H1 (cell line): ENCODE measurements around the gene JOSD1. TPM values are rescaled to one million over a fixed set of nuclear protein-coding genes. Genes with fewer than 3 reads are reported as not detected.

ENCODE experiments used
- CTCF ChIA-PET: fragments of 300-600 bp; sonication (Branson Sonifier 250); formaldehyde crosslinking; loops from one replicate; lab custom pipeline; 2021; ENCODE audit not compliant: partially characterized antibody; lab: Charles Lee
- POLR2A ChIA-PET: fragments of 300-600 bp; sonication (Branson Sonifier 250); formaldehyde crosslinking; loops from one replicate; lab custom pipeline; 2021; ENCODE audit warnings: inconsistent platforms; ENCODE audit not compliant: partially characterized antibody; lab: Charles Lee
- DNase-seq, 2 experiments: peaks; one replicate each; pipeline versions ENCODE4 v3.0.0 to v3.0.0-alpha.2; 2010 to 2022; ENCODE audit warnings: low spot score in 2 of 2, low read depth in 1 of 2, mixed read lengths in 1 of 2
- FAIRE-seq: peaks from 2 replicates; lab custom pipeline; 2011; peaks lifted over from hg19 to GRCh38; lab: Jason Lieb, UNC
- H2AFZ ChIP-seq: 2 replicates; pipeline ENCODE4 v1.8.1; 2012; ENCODE audit warnings: low read length, inconsistent platforms
- H2AK5ac ChIP-seq: 2 replicates; pipeline ENCODE4 v1.6.1; 2013; ENCODE audit warnings: low read depth, low read length
- H2BK120ac ChIP-seq: replicated peaks from 2 replicates; pipeline ENCODE3; 2013; ENCODE audit warnings: low read depth, low read length, inconsistent platforms
- H2BK12ac ChIP-seq: 2 replicates; pipeline ENCODE4 v1.6.1; 2013; ENCODE audit warnings: low read depth, low read length
- H2BK15ac ChIP-seq: 2 replicates; pipeline ENCODE4 v1.6.1; 2013; ENCODE audit warnings: low read length
- H2BK20ac ChIP-seq: 2 replicates; pipeline ENCODE4 v1.6.1; 2013; ENCODE audit warnings: low read length
- H2BK5ac ChIP-seq: 2 replicates; pipeline ENCODE4 v1.6.1; 2013; ENCODE audit warnings: low read depth, low read length
- H3K14ac ChIP-seq: 2 replicates; pipeline ENCODE4 v1.6.1; 2013; ENCODE audit warnings: inconsistent platforms; ENCODE audit not compliant: insufficient read length
- H3K18ac ChIP-seq: 2 replicates; pipeline ENCODE4 v1.6.1; 2013; ENCODE audit warnings: low read length; ENCODE audit errors: extremely low read depth
- H3K23ac ChIP-seq: 2 replicates; pipeline ENCODE4 v1.6.1; 2013; ENCODE audit warnings: inconsistent platforms; ENCODE audit not compliant: insufficient read length
- H3K23me2 ChIP-seq: 2 replicates; pipeline ENCODE4 v1.6.1; 2013; ENCODE audit warnings: low read depth, low read length
- H3K27ac ChIP-seq: 2 replicates; pipeline ENCODE4 v1.6.1; 2011; ENCODE audit warnings: low read depth, low read length, inconsistent platforms
- H3K27me3 ChIP-seq, 4 experiments: replicated peaks in 1 of 4; 1 replicate in 1 of 4; 2 replicates in 3 of 4; pipeline versions ENCODE4 v1.6.1 to v1.8.1; 2011 to 2013; ENCODE audit warnings: low read length in 3 of 4, mild to moderate bottlenecking in 3 of 4, inconsistent platforms in 2 of 4, mixed read lengths in 2 of 4, moderate library complexity in 1 of 4; ENCODE audit not compliant: control insufficient read depth in 3 of 4, insufficient read depth in 3 of 4; ENCODE audit errors: extremely low read depth in 1 of 4
- H3K36me3 ChIP-seq, 4 experiments: 2 replicates each; pipeline versions ENCODE4 v1.6.1 to v1.8.1; 2011 to 2013; ENCODE audit warnings: mild to moderate bottlenecking in 4 of 4, low read length in 3 of 4, moderate library complexity in 2 of 4, control low read depth in 1 of 4, inconsistent platforms in 1 of 4; ENCODE audit not compliant: insufficient read depth in 4 of 4, control insufficient read depth in 2 of 4
- H3K4ac ChIP-seq: replicated peaks from 2 replicates; pipeline ENCODE3; 2013; ENCODE audit warnings: low read length, low read depth, mixed read lengths, inconsistent platforms; ENCODE audit not compliant: insufficient read length
- H3K4me1 ChIP-seq, 4 experiments: replicated peaks in 1 of 4; 1 replicate in 1 of 4; 2 replicates in 3 of 4; pipeline versions ENCODE4 v1.6.1 to v1.8.1; 2011 to 2013; ENCODE audit warnings: low read length in 3 of 4, inconsistent platforms in 2 of 4, mixed read lengths in 1 of 4; ENCODE audit not compliant: insufficient read depth in 4 of 4, control insufficient read depth in 3 of 4
- H3K4me2 ChIP-seq, 2 experiments: 2 replicates each; pipeline versions ENCODE4 v1.6.1 to v1.8.1; 2011 to 2013; ENCODE audit warnings: low read depth in 2 of 2, low read length in 2 of 2, control low read depth in 1 of 2, inconsistent platforms in 1 of 2, mild to moderate bottlenecking in 1 of 2; ENCODE audit not compliant: insufficient read depth in 1 of 2
- H3K4me3 ChIP-seq, 4 experiments: fragments of 200-600, 300-600 bp in 1 of 4; sonication (generic), shearing (Covaris generic), sonication (Bioruptor Twin) in 1 of 4; 2 replicates each; pipeline versions ENCODE4 v1.5.1 to v1.8.1; 2011 to 2016; ENCODE audit warnings: low read length in 4 of 4, low read depth in 3 of 4, control low read depth in 2 of 4, inconsistent platforms in 2 of 4, mild to moderate bottlenecking in 2 of 4, mixed read lengths in 1 of 4, moderate library complexity in 1 of 4; ENCODE audit not compliant: insufficient read depth in 2 of 4; ENCODE audit errors: extremely low read depth in 1 of 4
- H3K56ac ChIP-seq: replicated peaks from 2 replicates; pipeline ENCODE3; 2013; ENCODE audit warnings: low read depth, mild to moderate bottlenecking, mixed read lengths, low read length, inconsistent platforms; ENCODE audit not compliant: insufficient read length
- H3K79me1 ChIP-seq: 2 replicates; pipeline ENCODE4 v1.6.1; 2013; ENCODE audit warnings: low read depth, low read length, control low read depth
- H3K79me2 ChIP-seq, 2 experiments: 2 replicates each; pipeline versions ENCODE4 v1.6.1 to v1.8.1; 2012 to 2013; ENCODE audit warnings: low read length in 2 of 2, mild to moderate bottlenecking in 2 of 2, inconsistent platforms in 1 of 2; ENCODE audit not compliant: insufficient read depth in 2 of 2, control insufficient read depth in 1 of 2
- H3K9ac ChIP-seq, 4 experiments: replicated peaks in 1 of 4; 1 replicate in 1 of 4; 2 replicates in 3 of 4; pipeline versions ENCODE4 v1.6.1 to v1.8.1; 2011 to 2013; ENCODE audit warnings: low read depth in 3 of 4, low read length in 3 of 4, control low read depth in 2 of 4, mild to moderate bottlenecking in 2 of 4, moderate library complexity in 2 of 4, inconsistent platforms in 1 of 4; ENCODE audit errors: extremely low read depth in 1 of 4
- H3K9me3 ChIP-seq, 2 experiments: 2 replicates each; pipeline versions ENCODE4 v1.6.1 to v1.8.1; 2012 to 2013; ENCODE audit warnings: mild to moderate bottlenecking in 2 of 2, moderate library complexity in 2 of 2, control low read depth in 1 of 2, inconsistent platforms in 1 of 2, low read depth in 1 of 2, low read length in 1 of 2, mixed read lengths in 1 of 2; ENCODE audit not compliant: insufficient read depth in 2 of 2
- H4K20me1 ChIP-seq, 2 experiments: replicated peaks in 1 of 2; 2 replicates each; pipeline versions ENCODE3 to v1.8.1; 2011 to 2013; ENCODE audit warnings: inconsistent platforms in 2 of 2, low read length in 2 of 2, mild to moderate bottlenecking in 1 of 2; ENCODE audit not compliant: insufficient read depth in 2 of 2, control insufficient read depth in 1 of 2
- H4K5ac ChIP-seq: 2 replicates; pipeline ENCODE4 v1.6.1; 2013; ENCODE audit warnings: low read length, low read depth, mixed read lengths, inconsistent platforms; ENCODE audit not compliant: insufficient read length
- H4K8ac ChIP-seq: 2 replicates; pipeline ENCODE4 v1.8.0; 2013; ENCODE audit warnings: mild to moderate bottlenecking, moderate library complexity, low read length, inconsistent platforms; ENCODE audit not compliant: insufficient read depth; ENCODE audit errors: extremely low read depth
- H4K91ac ChIP-seq: replicated peaks from 2 replicates; pipeline ENCODE3; 2013; ENCODE audit warnings: low read length, mixed read lengths, inconsistent platforms; ENCODE audit not compliant: insufficient read length
- ATF3 ChIP-seq: IDR thresholded peaks from 2 replicates; pipeline ENCODE4 v1.6.1; 2011; ENCODE audit warnings: low read depth, mild to moderate bottlenecking, low read length; ENCODE audit not compliant: insufficient read depth
- CBX5 ChIP-seq: fragments of 300-800, 300-1000 bp; sonication (generic); IDR thresholded peaks from 2 replicates; pipeline ENCODE4 v1.7.1; 2016; ENCODE audit warnings: antibody characterized with exemption, low read length, low read depth
- EZH2 ChIP-seq: fragments of 200-600 bp; sonication (generic); IDR thresholded peaks from 2 replicates; pipeline ENCODE4 v1.7.1; 2012; ENCODE audit warnings: low read depth, mild to moderate bottlenecking, moderate library complexity, low read length, inconsistent platforms; ENCODE audit not compliant: severe bottlenecking
- FOSL1 ChIP-seq: IDR thresholded peaks from 2 replicates; pipeline ENCODE4 v1.6.1; 2011; ENCODE audit warnings: mild to moderate bottlenecking, low read depth, low read length, moderate library complexity; ENCODE audit not compliant: insufficient read depth
- GABPA ChIP-seq: IDR thresholded peaks from 2 replicates; pipeline ENCODE4 v1.6.1; 2011; ENCODE audit warnings: mild to moderate bottlenecking, low read length, moderate library complexity, borderline replicate concordance; ENCODE audit not compliant: insufficient read depth
- GTF2F1 ChIP-seq: IDR thresholded peaks from 2 replicates; pipeline ENCODE4 v1.6.1; 2012; ENCODE audit warnings: low read depth, low read length, improper control_type of control experiment, borderline replicate concordance
- MAFK ChIP-seq: IDR thresholded peaks from 2 replicates; pipeline ENCODE4 v1.6.1; 2012; ENCODE audit warnings: low read depth, mild to moderate bottlenecking, improper control_type of control experiment, low read length
- NANOG ChIP-seq: IDR thresholded peaks from 2 replicates; pipeline ENCODE4 v1.6.1; 2011; ENCODE audit warnings: low read length, low read depth, mild to moderate bottlenecking, inconsistent platforms; ENCODE audit not compliant: insufficient read depth, poor library complexity, severe bottlenecking
- PHF8 ChIP-seq: fragments of 200-600 bp; sonication (generic); conservative IDR thresholded peaks from 2 replicates; pipeline ENCODE4 v1.7.1; 2012; ENCODE audit warnings: low read depth, mild to moderate bottlenecking, inconsistent platforms, low read length, moderate library complexity
- SIN3A ChIP-seq, 2 experiments: IDR thresholded peaks in 1 of 2; conservative IDR thresholded peaks in 1 of 2; 2 replicates each; pipeline ENCODE4 v1.6.1; 2011 to 2012; ENCODE audit warnings: low read length in 2 of 2, improper control_type of control experiment in 1 of 2, low read depth in 1 of 2, mild to moderate bottlenecking in 1 of 2
- TAF7 ChIP-seq: optimal IDR thresholded peaks from 2 replicates; pipeline ENCODE3; 2011; ENCODE audit warnings: low read depth, mild to moderate bottlenecking, inconsistent platforms, low read length, moderate library complexity, borderline replicate concordance
- YY1 ChIP-seq: IDR thresholded peaks from 2 replicates; pipeline ENCODE4 v1.6.1; 2011; ENCODE audit warnings: low read depth, mild to moderate bottlenecking, low read length
- ZNF274 ChIP-seq: IDR thresholded peaks from 2 replicates; pipeline ENCODE4 v1.7.0; 2012; ENCODE audit warnings: low read length, borderline replicate concordance; ENCODE audit errors: extremely low read depth
- WGBS, 2 experiments: shearing (Covaris generic) in 1 of 2; methylation state at CpG; one replicate each; pipeline versions ENCODE4 v1.1.6 to v1.1.7; 2013 to 2015; ENCODE audit warnings: low lambda C conversion rate in 2 of 2, mixed read lengths in 2 of 2, inconsistent platforms in 1 of 2, low coverage in 1 of 2, missing lambda C conversion rate in 1 of 2; ENCODE audit not compliant: insufficient replicate concordance in 2 of 2, insufficient coverage in 1 of 2, insufficient read length in 1 of 2; ENCODE audit errors: extremely low coverage in 1 of 2, missing lambda C conversion rate in 1 of 2; 5-methylcytosine and 5-hydroxymethylcytosine counted together
- polyA plus RNA-seq, 7 experiments: library from polyadenylated mRNA; depleted of rRNA in 3 of 7; stranded (reverse) in 5 of 7; unstranded in 2 of 7; fragments of >200 nt in 5 of 7; fragments of 200-250 nt in 2 of 7; gene quantifications; 1 replicate in 5 of 7; 2 replicates in 1 of 7; 4 replicates in 1 of 7; pipeline versions ENCODE4 v1.2.1 to v1.2.3, GENCODE V29; 2011 to 2013; ENCODE audit warnings: missing spikeins in 2 of 7, mixed read lengths in 2 of 7
- total RNA-seq: library from RNA; stranded (reverse); fragmentation: NEBNext Ultra II Directional; extraction: Animal tissue kit (Norgen Biotek cat#: 25700); gene quantifications from 2 replicates; pipeline ENCODE4 v1.2.1, GENCODE V29; 2021

Gene JOSD1
- total and polyA plus RNA-seq, 2 of the 8 experiments (the other 6 are each of a cell fraction or from before 2014, with no cell fraction given), result 18.4 to 20.2 TPM

GRCh38 chr22:38736257-38736570, 35.5 kb upstream of the JOSD1 start:
- Histone ChIP-seq H2BK12ac (no peak overlapping the region), H4K20me1 (peaks cover 6 to 11% of the 10 kb centered on the region in 2 experiments), H3K79me1 (no peaks in the 10 kb centered on the region), H2BK15ac (no peak overlapping the region), H2AK5ac (no peak overlapping the region), H3K4me1 (no peaks in the 10 kb centered on the region), H3K23ac (no peak overlapping the region), H3K79me2 (no peaks in the 10 kb centered on the region), H2BK120ac (no peak overlapping the region), H4K5ac (no peak overlapping the region), H3K56ac (no peak overlapping the region), H3K9me3 (no peaks in the 10 kb centered on the region), H2AFZ (no peak overlapping the region), H3K23me2 (no peaks in the 10 kb centered on the region), H4K91ac (no peak overlapping the region), H3K27me3 (no peaks in the 10 kb centered on the region), H3K18ac (no peak overlapping the region), H3K27ac (no peak overlapping the region), H4K8ac (no peak overlapping the region), H3K9ac (no peak overlapping the region), H3K4me2 (no peak overlapping the region), H3K36me3 (peaks cover 11 to 25% (median 14%) of the 10 kb centered on the region in 4 experiments; a peak in 7 of 8 replicates), H3K4ac (no peak overlapping the region), H3K4me3 (no peak overlapping the region), H2BK20ac (no peak overlapping the region), H2BK5ac (no peak overlapping the region), H3K14ac (no peak overlapping the region)
- ChIA-PET CTCF (interaction anchor here (0.8 to 11.1 kb wide), 4 partner anchors 13 to 108 kb away, joined by 3 to 124 read pairs (median 106); partner anchors contain the start of gene NPTXR), POLR2A (interaction anchor here (1.0 to 13.2 kb wide), 4 partner anchors 11 to 32 kb away, joined by 3 to 112 read pairs (median 9); no protein-coding TSS in a partner anchor)
- no peak for DNase-seq
- no peak for FAIRE-seq
- 96% methylated on average over 7 of the region's 7 CpGs; no CpG with 5 or more reads in 1 of the 2 experiments for WGBS, 2 experiments
- no peak for TF ChIP-seq GTF2F1
- TF ChIP-seq SIN3A (conservative IDR thresholded peaks at IDR 0.05 in 1 of 2, IDR thresholded peaks at IDR 0.05 in 1 of 2; ENCODE audit: low read depth in 1 of 2, low read length in 2 of 2), result no peak
- no peak for TF ChIP-seq ATF3
- TF ChIP-seq TAF7, result no peak
- TF ChIP-seq YY1, result no peak
- TF ChIP-seq FOSL1, result no peak
- no peak for TF ChIP-seq CBX5
- no peak for TF ChIP-seq PHF8
- TF ChIP-seq EZH2, result no peak
- no peak for TF ChIP-seq ZNF274
- TF ChIP-seq NANOG, result no peak
- TF ChIP-seq MAFK, result no peak
- TF ChIP-seq GABPA, result no peak
